ENCODE measurements around the gene DIRAS3. TPM values are rescaled to one million over a fixed set of nuclear protein-coding genes. Genes with fewer than 3 reads are reported as not detected.
"Not testable (repeated sequence)": the region's sequence is repeated elsewhere in the genome, so short reads cannot be mapped to it uniquely, and the experiment has no call there.

The DIRAS3 gene
- total RNA-seq, 4 donors from 2014 or later: 1.1 to 1.6 (median 1.1) TPM; not detected in 1

GRCh38 chr1:68011657-68012375 is 38.6 kb downstream of the DIRAS3 start:
- Histone ChIP-seq H3K27ac (no peak overlapping the region), H3K4me1 (no peaks in the 10 kb centered on the region), H3K36me3 (no peaks in the 10 kb centered on the region), H3K4me3 (no peak overlapping the region), H3K27me3 (no peaks in the 10 kb centered on the region), H3K9me3 (no peaks in the 10 kb centered on the region)
- TF ChIP-seq POLR2A (IDR thresholded peaks at IDR 0.05): no peak
- no peak for DNase-seq

DNA sequence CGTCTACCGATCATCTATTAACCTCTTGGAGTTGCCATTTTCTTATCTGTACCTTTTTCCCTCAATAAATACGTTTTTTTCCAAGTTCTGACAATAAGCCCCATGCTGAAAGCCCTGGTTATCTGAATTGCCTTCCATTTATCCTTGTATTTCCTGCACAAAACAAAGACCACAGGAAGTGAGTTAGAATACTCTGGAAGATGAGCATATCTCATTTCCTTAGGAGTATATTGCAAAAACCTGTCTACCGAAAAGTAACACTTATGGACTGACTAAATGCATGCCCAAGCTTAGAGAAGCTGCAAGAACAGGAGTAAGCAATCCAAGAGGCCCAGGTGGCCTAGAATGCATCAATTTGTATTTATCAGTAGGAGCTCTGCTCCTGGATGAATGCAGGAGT is 39.9 kb downstream of the DIRAS3 start:
- H3K27ac ChIP-seq: no peak overlapping the region
- no peak for TF ChIP-seq POLR2A (IDR thresholded peaks at IDR 0.05)
- TF ChIP-seq, protein P1, sequence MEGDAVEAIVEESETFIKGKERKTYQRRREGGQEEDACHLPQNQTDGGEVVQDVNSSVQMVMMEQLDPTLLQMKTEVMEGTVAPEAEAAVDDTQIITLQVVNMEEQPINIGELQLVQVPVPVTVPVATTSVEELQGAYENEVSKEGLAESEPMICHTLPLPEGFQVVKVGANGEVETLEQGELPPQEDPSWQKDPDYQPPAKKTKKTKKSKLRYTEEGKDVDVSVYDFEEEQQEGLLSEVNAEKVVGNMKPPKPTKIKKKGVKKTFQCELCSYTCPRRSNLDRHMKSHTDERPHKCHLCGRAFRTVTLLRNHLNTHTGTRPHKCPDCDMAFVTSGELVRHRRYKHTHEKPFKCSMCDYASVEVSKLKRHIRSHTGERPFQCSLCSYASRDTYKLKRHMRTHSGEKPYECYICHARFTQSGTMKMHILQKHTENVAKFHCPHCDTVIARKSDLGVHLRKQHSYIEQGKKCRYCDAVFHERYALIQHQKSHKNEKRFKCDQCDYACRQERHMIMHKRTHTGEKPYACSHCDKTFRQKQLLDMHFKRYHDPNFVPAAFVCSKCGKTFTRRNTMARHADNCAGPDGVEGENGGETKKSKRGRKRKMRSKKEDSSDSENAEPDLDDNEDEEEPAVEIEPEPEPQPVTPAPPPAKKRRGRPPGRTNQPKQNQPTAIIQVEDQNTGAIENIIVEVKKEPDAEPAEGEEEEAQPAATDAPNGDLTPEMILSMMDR (IDR thresholded peaks at IDR 0.05): no peak
- no peaks in the 10 kb centered on the region for H3K9me3 ChIP-seq
- no peaks in the 10 kb centered on the region for H3K4me1 ChIP-seq
- no peak overlapping the region for H3K4me3 ChIP-seq
- H3K27me3 ChIP-seq: no peaks in the 10 kb centered on the region
- DNase-seq: no peak
- no peaks in the 10 kb centered on the region for H3K36me3 ChIP-seq

DNA sequence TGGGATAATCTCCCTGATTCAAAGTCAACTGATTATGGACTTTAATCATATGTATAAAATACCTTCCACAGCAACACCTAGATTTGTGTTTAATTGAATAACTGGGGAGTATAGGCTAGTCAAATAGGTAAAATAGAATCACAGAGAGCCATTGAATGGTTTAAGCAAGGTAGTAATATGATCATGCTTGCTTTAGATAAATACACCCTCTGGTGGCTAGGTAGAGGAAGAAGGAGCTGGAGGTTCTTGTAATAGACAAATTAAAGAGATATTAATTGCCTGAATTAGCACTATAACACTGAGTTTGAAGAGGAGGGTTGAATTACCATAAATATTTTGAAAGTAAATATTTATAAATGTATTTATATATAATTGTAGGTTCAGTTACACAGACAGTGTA is 40.3 kb downstream of the DIRAS3 start:
- no peak for DNase-seq
- no peak overlapping the region for H3K4me3 ChIP-seq
- no peaks in the 10 kb centered on the region for H3K4me1 ChIP-seq

GRCh38 chr1:68003626-68004025 is 46.8 kb downstream of the DIRAS3 start:
- not testable (repeated sequence) for H3K36me3 ChIP-seq, H3K4me3 ChIP-seq

More for the DNA sequence above, 40.3 kb downstream of the DIRAS3 start:
- H3K27me3 ChIP-seq: no peaks in the 10 kb centered on the region
- no peak overlapping the region for H3K27ac ChIP-seq
- H3K36me3 ChIP-seq: no peaks in the 10 kb centered on the region
- TF ChIP-seq, protein P1 (IDR thresholded peaks at IDR 0.05): peak in 3 of 6 experiments; percentile 45 to 46 (median 45)
- TF ChIP-seq POLR2A (IDR thresholded peaks at IDR 0.05): no peak
- no peaks in the 10 kb centered on the region for H3K9me3 ChIP-seq

DNA sequence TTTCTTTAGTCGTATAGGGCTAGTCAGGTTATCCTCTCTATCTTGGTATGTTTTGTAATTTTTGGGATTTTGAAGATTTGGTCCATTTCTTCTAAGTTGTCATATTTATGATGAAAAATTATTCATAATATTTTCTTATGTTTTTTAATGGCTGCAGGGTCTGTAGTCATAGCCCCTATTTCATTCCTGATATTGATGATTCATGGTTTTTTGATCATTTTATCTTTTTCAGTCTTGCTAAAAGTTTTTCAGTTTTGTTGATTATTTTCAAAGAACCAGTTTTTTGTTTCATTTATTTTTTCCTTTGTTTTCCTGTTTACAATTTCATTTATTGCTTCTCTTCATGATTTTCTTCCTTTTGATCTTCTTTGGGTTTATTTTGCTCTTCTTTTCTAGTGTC is 50.2 kb downstream of the DIRAS3 start:
- H3K27ac ChIP-seq: no peak overlapping the region
- no peak overlapping the region for H3K4me3 ChIP-seq
- no peak for DNase-seq
- H3K9me3 ChIP-seq: no peaks in the 10 kb centered on the region
- no peaks in the 10 kb centered on the region for H3K27me3 ChIP-seq
- TF ChIP-seq, protein P1 (IDR thresholded peaks at IDR 0.05): no peak
- TF ChIP-seq POLR2A (IDR thresholded peaks at IDR 0.05): no peak
- H3K4me1 ChIP-seq: no peaks in the 10 kb centered on the region
- no peaks in the 10 kb centered on the region for H3K36me3 ChIP-seq

More at GRCh38 chr1:68003626-68004025, 46.8 kb downstream of the DIRAS3 start:
- DNase-seq, H3K9me3 ChIP-seq, H3K27me3 ChIP-seq, H3K4me1 ChIP-seq, H3K27ac ChIP-seq: not testable (repeated sequence)

GRCh38 chr1:67997746-67998145 is 52.7 kb downstream of the DIRAS3 start:
- TF ChIP-seq, protein P1 (IDR thresholded peaks at IDR 0.05): no peak
- no peaks in the 10 kb centered on the region for H3K36me3 ChIP-seq
- H3K4me1 ChIP-seq: no peaks in the 10 kb centered on the region
- DNase-seq: no peak
- H3K9me3 ChIP-seq: no peaks in the 10 kb centered on the region
- no peak overlapping the region for H3K27ac ChIP-seq
- no peak overlapping the region for H3K4me3 ChIP-seq
- H3K27me3 ChIP-seq: no peaks in the 10 kb centered on the region

Other genes starting within 250 kb of the DIRAS3 start
- gene GNG12, start 217.2 kb downstream of the DIRAS3 start, total RNA-seq: 100 to 1,000 TPM in 3 of 4 donors, 10 to 100 TPM in 1; 61.9 to 271 (median 165) TPM
- 100 to 1,000 TPM in 1 of 4 donors, 10 to 100 TPM in 3; 46.1 to 140 (median 73.8) TPM for gene WLS, start 181.9 kb upstream of the DIRAS3 start, total RNA-seq

All from Peyer's patch (tissue), 4 donors.